ENCODE data around the gene EPM2A.

DNA sequence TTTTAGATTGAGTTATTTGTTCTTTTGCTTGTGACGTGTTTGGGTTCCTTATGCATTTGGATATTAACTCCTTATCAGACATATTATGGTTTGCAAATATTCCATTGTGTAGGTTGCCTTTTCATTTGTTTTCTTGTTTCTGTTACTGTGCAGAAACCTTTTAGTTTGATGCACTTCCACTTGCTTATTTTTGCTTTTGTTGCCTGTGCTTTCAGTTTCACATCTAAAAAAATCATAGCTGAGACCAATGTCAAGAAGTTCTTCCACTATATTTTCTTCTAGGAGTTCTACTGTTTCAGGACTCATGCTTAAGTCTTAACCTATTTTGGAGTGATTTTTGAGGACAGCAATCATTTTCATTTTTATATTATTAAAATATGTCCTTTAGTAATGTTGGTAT, 113.5 kb downstream of the EPM2A start:
- TF ChIP-seq RARB (CRISPR knock-in tag; IDR thresholded peaks at IDR 0.05): no peak
- TF ChIP-seq, protein P1, sequence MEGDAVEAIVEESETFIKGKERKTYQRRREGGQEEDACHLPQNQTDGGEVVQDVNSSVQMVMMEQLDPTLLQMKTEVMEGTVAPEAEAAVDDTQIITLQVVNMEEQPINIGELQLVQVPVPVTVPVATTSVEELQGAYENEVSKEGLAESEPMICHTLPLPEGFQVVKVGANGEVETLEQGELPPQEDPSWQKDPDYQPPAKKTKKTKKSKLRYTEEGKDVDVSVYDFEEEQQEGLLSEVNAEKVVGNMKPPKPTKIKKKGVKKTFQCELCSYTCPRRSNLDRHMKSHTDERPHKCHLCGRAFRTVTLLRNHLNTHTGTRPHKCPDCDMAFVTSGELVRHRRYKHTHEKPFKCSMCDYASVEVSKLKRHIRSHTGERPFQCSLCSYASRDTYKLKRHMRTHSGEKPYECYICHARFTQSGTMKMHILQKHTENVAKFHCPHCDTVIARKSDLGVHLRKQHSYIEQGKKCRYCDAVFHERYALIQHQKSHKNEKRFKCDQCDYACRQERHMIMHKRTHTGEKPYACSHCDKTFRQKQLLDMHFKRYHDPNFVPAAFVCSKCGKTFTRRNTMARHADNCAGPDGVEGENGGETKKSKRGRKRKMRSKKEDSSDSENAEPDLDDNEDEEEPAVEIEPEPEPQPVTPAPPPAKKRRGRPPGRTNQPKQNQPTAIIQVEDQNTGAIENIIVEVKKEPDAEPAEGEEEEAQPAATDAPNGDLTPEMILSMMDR (IDR thresholded peaks at IDR 0.05): no peak
- TF ChIP-seq, protein P2, sequence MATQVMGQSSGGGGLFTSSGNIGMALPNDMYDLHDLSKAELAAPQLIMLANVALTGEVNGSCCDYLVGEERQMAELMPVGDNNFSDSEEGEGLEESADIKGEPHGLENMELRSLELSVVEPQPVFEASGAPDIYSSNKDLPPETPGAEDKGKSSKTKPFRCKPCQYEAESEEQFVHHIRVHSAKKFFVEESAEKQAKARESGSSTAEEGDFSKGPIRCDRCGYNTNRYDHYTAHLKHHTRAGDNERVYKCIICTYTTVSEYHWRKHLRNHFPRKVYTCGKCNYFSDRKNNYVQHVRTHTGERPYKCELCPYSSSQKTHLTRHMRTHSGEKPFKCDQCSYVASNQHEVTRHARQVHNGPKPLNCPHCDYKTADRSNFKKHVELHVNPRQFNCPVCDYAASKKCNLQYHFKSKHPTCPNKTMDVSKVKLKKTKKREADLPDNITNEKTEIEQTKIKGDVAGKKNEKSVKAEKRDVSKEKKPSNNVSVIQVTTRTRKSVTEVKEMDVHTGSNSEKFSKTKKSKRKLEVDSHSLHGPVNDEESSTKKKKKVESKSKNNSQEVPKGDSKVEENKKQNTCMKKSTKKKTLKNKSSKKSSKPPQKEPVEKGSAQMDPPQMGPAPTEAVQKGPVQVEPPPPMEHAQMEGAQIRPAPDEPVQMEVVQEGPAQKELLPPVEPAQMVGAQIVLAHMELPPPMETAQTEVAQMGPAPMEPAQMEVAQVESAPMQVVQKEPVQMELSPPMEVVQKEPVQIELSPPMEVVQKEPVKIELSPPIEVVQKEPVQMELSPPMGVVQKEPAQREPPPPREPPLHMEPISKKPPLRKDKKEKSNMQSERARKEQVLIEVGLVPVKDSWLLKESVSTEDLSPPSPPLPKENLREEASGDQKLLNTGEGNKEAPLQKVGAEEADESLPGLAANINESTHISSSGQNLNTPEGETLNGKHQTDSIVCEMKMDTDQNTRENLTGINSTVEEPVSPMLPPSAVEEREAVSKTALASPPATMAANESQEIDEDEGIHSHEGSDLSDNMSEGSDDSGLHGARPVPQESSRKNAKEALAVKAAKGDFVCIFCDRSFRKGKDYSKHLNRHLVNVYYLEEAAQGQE (IDR thresholded peaks at IDR 0.05): no peak
- TF ChIP-seq POLR2AphosphoS2 (conservative IDR thresholded peaks at IDR 0.05; ENCODE audit: low read length): no peak
- TF ChIP-seq JUNB (IDR thresholded peaks at IDR 0.05): no peak
- no peak for TF ChIP-seq JUN (IDR thresholded peaks at IDR 0.05)
- TF ChIP-seq, protein P3, sequence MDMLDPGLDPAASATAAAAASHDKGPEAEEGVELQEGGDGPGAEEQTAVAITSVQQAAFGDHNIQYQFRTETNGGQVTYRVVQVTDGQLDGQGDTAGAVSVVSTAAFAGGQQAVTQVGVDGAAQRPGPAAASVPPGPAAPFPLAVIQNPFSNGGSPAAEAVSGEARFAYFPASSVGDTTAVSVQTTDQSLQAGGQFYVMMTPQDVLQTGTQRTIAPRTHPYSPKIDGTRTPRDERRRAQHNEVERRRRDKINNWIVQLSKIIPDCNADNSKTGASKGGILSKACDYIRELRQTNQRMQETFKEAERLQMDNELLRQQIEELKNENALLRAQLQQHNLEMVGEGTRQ (IDR thresholded peaks at IDR 0.05): no peak
- TF ChIP-seq NPAS2 (CRISPR knock-in tag; IDR thresholded peaks at IDR 0.05; ENCODE audit: borderline replicate concordance): no peak
- no peak for TF ChIP-seq EHF (CRISPR knock-in tag; IDR thresholded peaks at IDR 0.05)
- no peak for TF ChIP-seq TP53 (CRISPR knock-in tag; IDR thresholded peaks at IDR 0.05)
- TF ChIP-seq PHF8 (IDR thresholded peaks at IDR 0.05; ENCODE audit: borderline replicate concordance, low read depth): no peak
- TF ChIP-seq RNF2 (IDR thresholded peaks at IDR 0.05; ENCODE audit: borderline replicate concordance, low read depth): no peak
- no peak for TF ChIP-seq KDM5A (IDR thresholded peaks at IDR 0.05)
- TF ChIP-seq POLR2A (IDR thresholded peaks at IDR 0.05; ENCODE audit: low read length): no peak

All from A549 (cell line).